HG03060 (cell line): ENCODE results near the gene RFT1.
"Not testable (repeated sequence)": the region's sequence is repeated elsewhere in the genome, so short reads cannot be mapped to it uniquely, and the experiment has no call there.

Source experiments
- ATAC-seq: cut with Tn5 transposase; IDR thresholded peaks from one replicate; pipeline ENCODE4 v1.9.1; 2021; ENCODE audit warnings: low read depth, moderate number of reproducible peaks; ENCODE audit not compliant: unreplicated experiment

RFT1 gene

DNA sequence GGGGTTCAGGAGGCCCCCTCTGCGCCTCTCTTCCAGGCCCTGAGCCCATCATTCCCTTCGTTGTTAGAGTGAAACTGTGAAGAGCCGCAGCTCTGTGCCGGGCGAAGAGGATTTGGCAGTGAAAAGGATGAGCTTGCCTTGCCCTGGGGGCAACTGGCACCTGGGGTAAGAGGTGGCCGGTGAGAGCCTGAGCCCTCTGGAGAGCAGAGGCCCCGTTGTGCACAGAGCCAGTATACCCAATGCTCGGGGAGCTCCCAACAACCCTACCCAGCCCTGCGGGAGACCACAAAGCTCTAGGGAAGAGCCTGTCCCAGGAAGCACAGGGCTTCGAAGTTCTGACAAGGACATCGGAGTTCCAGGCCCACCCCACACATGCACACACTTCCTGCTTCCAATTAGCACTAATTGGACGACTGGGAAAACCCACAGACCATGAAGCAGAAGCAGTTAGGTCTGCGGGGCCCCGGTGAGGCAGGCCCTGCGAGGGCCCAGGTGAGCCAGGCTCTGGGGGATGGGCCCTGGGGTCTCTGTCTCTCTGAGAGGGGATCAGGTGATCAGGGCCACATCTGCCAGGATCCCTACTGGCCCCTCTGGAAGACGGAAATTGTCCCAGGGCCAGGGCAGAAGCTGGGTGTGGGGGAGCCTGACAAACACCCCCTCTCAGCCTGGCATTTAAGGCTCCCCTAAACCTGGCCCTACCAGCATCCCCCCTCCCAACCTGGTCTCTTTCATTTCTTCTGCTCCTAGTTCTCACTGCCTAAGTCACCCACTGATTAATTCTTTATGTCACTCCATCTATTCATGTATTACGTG lies 56.5 kb downstream of the RFT1 start:
- no peak for ATAC-seq

DNA sequence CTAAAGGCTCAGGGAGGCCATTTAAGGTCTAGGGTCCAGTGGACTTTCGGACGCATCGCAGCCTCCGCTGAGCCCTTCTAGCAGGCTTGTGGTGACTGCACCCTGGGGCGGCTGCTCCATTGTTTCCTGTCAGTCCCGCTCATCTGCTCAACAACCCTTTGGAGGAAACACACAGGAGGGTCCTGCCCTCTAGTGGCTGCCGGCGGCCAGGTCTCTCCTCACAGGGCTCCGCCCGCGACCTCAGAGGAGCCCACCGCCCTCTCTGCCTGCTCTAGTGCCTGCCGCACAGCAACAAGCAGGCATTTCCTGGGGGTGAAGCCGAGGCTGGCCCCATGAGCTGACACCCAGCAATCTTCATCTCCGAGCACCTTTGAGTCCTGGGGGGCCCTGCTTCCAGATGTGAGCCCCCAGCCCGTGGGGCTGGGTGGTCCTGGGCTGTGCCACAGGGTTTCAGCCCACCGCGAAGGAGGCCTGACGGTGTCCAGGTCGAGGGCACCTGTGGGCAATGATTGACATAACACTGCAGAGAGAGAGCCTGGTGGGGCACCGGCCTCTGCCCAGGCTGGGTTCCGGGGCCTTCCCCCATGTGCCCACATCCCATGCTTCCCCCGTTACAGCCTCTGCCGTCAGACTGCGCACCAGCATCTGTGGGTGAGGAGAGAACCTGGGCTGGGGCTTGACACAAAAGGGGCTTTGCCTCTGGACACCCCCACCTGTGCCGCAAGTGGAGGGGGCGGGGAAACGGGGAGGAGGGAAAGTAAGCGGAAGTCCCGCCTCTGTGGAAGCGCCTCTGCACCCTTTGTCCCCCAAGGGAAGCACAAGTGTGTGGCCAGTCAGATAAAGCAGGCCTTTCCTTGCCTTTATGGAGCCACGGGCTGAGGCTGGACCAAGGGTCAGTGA lies 57.3 kb downstream of the RFT1 start:
- ATAC-seq, result peak; percentile 70

DNA sequence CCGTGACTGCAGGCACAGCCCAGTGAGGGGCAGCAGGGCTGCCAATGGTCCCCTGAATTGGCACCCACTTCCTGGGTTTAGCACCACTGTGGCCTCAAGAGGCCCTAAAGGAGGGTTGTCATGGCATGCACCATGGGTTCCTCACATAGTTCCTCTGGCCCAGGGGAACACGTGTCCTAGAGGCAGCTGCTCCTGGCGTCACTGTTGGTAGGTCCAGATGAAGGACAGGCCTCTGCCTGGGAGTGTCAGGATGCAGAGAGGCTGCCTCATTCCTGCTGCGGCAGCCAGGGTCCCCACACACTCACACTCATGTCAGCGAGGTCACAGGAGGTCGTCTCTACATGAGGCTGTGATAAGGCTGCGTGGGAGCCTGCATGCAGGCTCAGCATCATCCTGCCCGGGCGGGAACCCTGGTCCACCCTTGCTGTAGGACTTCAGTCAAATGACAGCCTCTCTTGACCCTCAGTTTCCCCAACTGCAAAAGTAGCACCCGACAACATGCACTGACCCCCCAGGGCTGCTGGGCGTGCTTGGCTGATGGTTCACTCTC lies 58.3 kb downstream of the RFT1 start:
- ATAC-seq, result no peak

DNA sequence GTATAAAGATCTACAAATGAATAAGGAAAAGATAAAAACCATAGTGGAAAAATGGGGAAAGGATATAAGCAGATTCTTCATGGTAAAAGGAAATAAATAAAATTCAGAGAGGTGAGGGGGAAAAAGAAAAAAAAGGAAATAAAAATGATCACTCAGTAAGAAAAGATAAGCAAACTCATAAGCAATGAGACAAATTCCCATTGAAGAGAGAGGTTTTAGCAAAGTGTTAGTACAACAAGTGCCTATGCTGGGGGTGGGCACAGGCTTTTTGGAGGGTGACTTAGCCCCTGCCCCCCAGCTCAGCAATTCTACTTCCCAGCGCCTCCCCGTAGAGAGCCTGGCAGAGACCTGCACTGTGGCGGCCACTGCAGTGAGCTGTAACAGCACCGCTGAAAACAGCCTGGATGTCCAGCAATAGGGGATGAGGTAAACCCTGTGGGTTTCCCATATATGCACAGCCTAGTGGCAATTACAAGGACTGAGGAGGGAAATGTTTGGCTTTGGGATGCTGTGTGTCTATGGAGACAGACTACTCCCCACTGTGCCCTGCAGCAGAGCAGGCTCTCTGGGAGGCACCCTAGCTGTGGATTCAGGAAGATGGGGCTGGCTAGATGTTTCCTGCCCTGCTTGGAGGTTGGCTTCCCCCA lies 60.7 kb downstream of the RFT1 start:
- no peak for ATAC-seq

DNA sequence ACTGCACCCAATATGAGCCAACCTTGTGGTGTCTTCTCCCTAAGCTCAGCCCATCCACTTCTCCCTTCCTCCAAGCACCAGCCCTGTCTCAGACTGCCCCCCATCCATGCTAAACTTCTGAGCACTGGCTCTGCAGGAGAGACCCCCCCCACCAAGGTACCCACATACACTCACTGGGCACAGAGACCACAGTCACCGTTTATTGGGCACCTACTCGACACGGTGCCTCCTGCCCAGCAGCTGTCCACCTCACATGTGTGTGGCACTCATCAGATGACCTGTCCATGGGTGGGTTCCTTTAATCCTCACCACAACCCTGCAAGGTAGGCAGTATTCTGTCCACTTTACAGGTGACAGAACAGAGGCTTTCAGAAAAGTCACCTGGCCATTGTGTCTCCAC lies 62.1 kb downstream of the RFT1 start:
- ATAC-seq, result no peak

DNA sequence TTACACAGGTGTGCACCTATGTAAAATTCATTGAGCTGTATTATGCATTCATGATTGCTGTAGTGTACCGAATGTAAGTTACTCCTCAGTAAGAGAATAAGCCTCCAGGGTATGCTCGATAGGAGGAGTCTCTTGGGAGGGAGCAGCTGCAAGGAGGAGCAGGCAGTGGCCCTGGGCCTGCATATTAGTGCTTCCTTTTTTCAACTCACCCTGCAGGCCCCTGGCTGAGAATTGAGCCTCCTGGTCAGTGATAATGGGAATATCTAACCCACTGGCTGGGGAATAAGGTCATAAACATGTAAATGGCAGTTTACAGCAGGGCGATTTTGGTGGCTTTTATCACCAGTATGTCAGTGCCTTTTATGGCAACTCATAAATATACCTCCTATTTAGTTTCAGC lies 62.7 kb downstream of the RFT1 start:
- no peak for ATAC-seq

DNA sequence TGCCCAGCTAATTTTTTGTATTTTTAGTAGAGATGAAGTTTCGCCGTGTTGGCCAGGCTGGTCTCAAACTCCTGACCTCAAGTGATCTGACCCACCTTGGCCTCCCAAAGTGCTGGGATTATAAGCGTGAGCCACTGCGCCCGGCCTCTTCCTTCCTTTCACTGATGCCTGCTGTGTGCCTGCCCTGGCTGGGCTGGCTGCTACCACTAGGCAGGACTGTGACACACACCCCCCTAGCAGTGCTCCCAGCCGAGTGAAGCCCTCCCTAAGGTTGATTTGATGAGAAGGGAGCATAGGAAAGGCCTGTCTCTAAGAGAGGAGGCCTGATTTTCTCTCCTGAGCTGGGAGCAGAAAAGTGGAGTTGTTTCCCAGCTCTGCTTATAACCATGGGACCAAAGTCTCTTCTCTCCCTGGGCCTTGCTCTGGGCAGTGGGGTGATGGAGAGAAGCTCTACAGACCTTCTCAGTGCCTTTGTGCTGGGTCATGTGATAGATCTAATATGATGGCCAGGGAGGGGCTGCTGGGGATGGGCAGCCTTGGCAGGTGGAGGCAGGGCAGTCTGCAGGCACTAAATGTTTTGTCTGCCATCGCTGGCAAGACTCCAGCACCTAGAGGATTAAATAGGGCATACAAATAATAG lies 64.3 kb downstream of the RFT1 start:
- ATAC-seq, result no peak

DNA sequence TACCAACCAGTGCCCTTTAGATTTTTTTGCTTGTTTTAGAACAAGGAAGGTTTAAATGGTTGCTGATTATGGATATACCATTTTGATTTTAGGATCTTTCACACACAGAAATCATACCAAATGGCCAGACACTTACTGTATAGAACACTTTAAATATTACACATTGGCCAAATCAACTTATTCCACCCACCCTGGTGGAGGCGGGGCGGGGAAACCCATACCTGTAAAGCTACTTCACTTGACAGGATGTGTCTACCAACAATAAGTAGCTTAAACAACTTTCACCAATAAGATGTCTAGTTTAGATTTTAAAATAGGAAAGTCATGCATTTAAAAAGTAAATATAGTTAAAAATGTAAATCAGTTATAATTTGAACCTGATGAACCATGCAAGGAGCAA lies 67.3 kb downstream of the RFT1 start:
- no peak for ATAC-seq

DNA sequence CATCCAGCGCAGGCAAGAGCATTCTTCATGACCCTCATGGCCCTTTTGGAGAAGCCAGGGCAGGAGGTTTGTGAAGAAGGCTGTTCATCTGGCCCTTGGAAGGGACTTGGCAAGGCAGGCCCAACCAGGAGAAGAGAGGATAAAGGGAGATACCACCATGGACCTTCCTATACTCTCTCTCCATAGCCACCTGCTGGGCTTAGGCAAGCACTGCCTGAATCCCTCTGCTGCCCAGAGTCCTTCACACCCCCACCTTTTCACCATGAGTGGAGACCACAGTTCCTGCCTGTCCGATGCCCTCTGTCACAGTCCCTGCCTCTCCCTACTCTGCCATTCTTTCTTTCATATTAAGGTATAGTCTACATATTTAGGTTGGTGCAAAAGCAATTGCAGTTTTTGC lies 73.8 kb downstream of the RFT1 start:
- ATAC-seq, result no peak

DNA sequence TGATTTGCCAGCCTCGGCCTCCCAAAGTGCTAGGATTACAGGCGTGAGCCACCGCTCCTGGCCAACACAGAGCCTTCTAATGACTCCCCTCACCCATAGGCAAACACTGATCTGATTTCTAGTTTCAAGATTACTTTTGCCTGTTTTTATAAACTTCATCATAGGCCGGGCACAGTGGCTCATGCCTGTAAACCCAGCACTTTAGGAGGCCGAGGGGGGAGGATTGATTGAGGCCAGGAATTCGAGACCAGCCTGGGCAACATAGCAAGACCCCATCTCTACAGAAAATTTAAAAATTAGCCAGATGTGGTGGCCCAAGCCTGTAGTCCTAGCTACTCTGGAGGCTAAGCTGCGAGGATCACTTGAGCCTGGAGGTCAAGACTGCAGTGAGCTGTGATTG lies 76.0 kb downstream of the RFT1 start:
- ATAC-seq, result not testable (repeated sequence)

DNA sequence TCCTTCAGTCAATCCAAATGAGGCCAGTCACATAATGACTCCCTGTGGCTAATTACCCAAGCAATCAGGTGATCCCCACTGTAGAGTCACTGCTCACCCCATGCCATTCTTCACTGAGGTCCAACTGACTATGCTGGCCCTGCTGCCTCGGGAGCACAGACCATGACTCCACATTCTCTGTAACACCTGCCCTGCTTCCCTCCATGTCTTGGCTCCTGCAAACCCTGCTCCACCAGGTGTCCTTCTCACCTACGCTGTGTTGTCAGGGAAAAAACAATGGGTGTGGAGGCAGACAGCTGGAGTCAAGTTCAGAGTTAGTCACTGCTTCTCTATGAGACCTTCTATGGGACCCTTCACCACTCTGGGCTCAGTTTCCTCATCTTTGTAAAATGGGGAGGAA lies 78.3 kb downstream of the RFT1 start:
- ATAC-seq, result no peak

DNA sequence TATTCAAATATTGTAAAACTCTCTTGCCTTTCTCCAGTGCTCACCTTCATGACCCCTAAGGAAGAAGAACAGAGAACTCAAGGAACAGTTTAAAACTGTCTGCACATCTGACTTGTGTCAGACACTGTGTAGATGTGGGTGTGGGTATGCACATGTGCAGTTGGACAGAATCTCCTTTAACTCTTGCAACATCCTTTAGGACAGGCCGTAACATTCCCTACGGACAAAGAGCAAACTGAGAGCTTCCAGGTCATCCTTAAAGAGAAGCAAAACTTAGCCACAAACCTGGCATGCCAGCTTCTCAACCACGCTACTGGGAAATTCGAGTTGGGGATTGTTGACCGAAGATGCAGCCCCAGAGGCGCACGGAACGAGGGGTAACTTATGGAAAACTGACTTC lies 80.2 kb downstream of the RFT1 start:
- ATAC-seq, result no peak

DNA sequence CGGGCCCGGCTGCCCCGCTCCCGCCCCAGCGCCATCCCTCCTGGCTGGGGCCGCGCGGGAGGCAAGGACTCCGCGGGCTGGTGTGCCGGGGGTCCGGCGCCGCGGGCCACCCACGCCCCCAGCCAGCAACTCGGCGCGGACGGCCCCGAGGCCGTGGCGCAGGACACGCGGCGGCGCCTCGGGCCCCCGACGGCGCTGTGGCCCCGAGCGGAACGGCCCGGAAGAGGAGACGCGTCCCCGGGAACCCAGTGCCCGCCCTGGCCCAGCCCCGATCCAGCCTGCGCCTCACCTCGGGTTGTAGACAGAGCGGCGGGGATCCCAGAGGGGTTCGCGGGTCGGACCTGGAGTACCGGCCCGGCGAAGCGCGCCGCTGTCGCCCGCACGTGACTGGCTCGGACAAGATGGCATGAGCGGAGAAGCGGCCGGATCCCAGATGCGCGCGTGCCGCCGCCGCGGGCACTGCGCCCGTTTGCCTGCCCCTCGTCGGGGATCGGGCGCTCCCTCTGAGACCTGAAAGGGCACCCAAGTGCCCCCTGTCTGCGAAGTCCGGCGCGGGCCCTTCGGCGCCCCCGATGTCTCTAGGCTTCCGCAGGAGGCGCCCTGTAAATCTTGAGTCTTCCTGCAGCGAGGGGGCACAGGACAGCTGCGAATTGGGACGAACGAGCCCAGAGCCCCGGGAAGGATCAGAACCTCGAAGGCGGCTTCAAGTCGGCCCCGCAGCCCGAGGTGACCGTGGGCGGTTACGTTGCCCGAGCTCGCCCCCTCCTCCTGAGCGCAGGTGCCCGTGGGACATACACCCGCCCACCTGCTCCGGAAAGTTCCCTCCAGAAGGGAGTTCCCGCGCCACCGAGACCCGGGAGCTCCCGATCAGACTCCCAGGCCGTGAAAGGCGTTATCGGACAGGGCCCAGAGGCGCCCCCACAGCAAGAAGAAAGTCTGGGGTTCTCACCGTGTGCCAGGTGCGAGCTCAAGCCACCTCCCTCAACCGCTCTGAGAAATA lies 83.8 kb downstream of the RFT1 start:
- no peak for ATAC-seq

DNA sequence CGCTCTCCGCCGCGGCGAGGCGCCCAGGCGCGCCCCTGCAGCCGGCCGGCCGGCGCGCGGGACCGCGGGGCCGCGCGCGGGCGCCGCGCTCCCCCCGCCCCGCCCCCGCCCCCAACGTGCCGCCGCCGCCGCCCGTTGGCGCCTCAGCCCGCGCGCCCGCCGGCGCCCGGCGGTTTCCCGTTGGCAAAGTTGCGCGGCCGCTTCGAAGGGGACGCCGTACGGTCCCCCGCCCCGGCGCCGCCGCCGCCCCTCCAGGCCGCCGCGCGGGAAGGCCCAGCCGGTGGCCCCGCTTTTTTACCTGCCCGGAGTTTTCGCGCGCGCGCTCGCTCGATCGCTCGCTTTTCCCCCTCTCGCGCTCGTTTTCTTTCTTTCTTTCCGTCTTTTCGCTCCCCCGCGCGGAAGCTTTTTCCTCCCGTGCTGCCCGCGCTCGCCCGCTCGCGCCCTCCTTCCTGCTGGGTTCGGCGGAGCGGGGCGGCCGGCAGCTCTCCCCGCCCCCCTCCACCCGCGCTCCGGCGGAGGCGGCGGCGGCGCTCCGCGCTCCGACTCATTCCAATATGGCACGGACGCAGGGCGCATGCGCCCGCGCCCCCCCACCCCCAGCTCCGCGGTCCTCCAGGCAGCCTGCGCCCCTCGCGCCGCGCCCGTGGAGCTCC lies 84.6 kb downstream of the RFT1 start, which contains the start of gene SFMBT1:
Gene SFMBT1 (minus strand): TSS at position 556 of the 653 bp plus-strand sequence. CDS start 76,945 bp downstream, outside the sequence.
- no peak for ATAC-seq

DNA sequence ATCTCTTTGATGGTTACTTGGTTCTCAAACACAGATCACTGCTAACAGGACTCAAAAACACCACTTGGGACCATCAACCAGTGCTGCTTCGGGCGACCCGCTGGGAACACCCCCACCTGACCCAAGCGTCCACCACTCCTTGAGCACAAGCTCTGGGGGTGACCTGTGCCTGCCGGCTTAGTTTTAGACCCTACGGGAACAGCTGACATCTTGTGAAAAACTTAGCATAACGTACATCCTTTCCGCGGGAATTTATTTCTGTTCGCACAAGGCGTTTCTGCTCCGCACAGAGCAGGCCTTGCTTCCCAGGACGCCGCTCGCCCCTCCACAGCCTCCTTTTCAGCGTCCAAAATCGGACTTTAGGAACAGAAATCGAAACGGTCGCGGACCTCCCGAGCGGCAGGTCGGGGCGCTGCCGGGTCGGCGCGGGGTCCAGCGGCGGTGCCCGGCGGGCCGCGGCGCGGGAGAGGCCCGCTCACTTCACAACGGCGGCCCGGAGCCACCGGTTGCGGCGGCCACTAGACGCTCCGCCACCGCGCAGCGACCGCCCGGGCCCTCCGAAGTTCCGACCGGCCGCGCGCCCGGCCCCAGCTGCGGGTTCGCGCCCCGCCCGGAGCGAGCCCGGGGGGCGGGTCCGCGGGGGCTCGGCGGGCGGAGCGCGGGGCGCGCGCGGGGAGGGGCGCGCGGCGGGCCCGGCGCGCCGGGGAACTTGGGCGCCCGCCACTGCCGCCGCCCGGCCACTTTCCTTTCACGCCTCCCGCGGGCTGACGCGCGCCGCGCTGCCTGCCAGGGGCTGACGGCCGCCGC lies 85.3 kb downstream of the RFT1 start:
- no peak for ATAC-seq

DNA sequence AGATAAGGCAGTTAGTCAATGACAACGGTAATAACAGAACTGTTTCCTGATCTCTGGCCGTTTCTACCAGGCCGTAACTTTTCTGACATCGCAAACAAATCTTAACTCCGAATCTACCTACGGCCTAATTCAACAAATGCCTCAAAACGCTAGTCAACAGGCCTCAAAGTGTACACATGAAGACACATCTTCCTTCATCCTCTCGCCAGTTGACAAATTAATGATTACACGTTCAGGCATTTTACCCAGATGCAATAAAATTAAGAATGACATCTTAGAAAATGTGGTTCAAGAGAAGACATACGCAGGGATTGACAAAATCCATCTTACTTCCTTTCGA lies 85.9 kb downstream of the RFT1 start:
- ATAC-seq, result no peak

DNA sequence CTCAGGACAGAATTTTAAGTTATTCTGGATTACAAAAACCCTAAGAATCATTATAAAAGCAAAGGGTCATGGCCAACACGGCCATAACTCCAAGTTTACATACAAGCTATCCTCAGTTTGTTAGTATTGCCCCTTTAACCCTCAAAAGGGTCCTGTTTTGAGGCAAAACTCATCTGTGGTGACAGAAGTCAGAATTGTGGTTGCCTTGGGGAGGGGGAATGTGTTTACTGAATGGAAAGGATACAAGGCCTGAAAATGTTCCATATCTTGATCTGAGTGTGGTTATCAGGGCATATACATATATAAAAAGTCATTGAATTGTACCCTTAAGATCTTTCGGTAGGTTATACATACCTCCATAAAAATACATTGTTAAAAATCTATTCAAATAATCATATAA lies 86.5 kb downstream of the RFT1 start:
- no peak for ATAC-seq

DNA sequence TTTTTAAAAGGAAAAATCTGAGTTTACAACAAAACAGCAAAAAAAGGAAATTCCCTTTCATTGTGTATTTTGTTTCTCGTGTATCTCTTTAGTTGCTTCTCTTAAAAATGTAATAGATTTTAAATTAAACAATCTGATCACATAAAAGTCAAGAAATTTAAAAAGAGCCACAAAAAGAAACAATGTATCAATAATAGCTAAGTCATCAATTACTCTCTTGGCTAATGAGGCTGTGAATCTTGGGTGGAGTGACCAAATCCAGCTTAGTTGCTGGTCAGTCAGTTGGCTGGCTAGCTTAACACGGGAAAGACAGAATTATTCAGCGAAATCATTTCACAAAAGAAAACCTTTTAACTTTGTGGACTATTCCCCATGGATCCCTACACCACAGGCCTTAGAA lies 87.6 kb downstream of the RFT1 start:
- no peak for ATAC-seq
